ENCODE results near the gene S1PR1.
"Not testable (repeated sequence)": the region's sequence is repeated elsewhere in the genome, so short reads cannot be mapped to it uniquely, and the experiment has no call there.

The S1PR1 gene

GRCh38 chr1:101220906-101221305, 15.9 kb upstream of the S1PR1 start:
- no peak for DNase-seq

- no peak for DNase-seq
These were observed 14.8 kb upstream of the S1PR1 start for GRCh38 chr1:101221945-101222429.

- DNase-seq, result no peak
These were observed 9.0 kb upstream of the S1PR1 start for GRCh38 chr1:101227837-101228236.

- no peak for DNase-seq
These were observed 8.2 kb upstream of the S1PR1 start for GRCh38 chr1:101228424-101229134.

GRCh38 chr1:101232182-101232581, 4.6 kb upstream of the S1PR1 start:
- DNase-seq, result not testable (repeated sequence)

GRCh38 chr1:101233495-101233894, 3.3 kb upstream of the S1PR1 start:
- DNase-seq, result no peak

GRCh38 chr1:101235216-101235695, 1.6 kb upstream of the S1PR1 start:
- DNase-seq, result no peak

- DNase-seq, result peak; percentile 48
These were observed 913 bp upstream of the S1PR1 start for GRCh38 chr1:101235696-101236515.

- no peak for DNase-seq
These were observed 514 bp downstream of the S1PR1 start for GRCh38 chr1:101237229-101237837.

- DNase-seq, result peak; percentile 31
These were observed 1.3 kb downstream of the S1PR1 start for GRCh38 chr1:101238031-101238628.

GRCh38 chr1:101238681-101239094, 1.9 kb downstream of the S1PR1 start:
- peak; percentile 83 for DNase-seq

GRCh38 chr1:101239095-101240040, 2.5 kb downstream of the S1PR1 start:
- peak; percentile 45 for DNase-seq

- DNase-seq, result no peak
These were observed 3.2 kb downstream of the S1PR1 start for GRCh38 chr1:101240041-101240430.

- DNase-seq, result no peak
These were observed 4.8 kb downstream of the S1PR1 start for GRCh38 chr1:101241485-101242225.

- DNase-seq, result no peak
These were observed 5.7 kb downstream of the S1PR1 start for GRCh38 chr1:101242324-101243050.

GRCh38 chr1:101243751-101244150, 6.9 kb downstream of the S1PR1 start:
- DNase-seq, result no peak

- no peak for DNase-seq
These were observed 8.0 kb downstream of the S1PR1 start for GRCh38 chr1:101244842-101245241.

- DNase-seq, result no peak
These were observed 8.6 kb downstream of the S1PR1 start for GRCh38 chr1:101245246-101245927.

GRCh38 chr1:101247404-101248287, 10.8 kb downstream of the S1PR1 start:
- no peak for DNase-seq

Data from effector CD4-positive, alpha-beta T cell (primary cell).